GM12878 (cell line): Measurements from ENCODE around the gene SLC2A9. TPM values are rescaled to one million over a fixed set of nuclear protein-coding genes. Genes with fewer than 3 reads are reported as not detected.
A peak's percentile ranks its signal among the peaks of the same experiment; 100 is the strongest.

ENCODE experiments used
- ASH2L ChIP-seq: fragments of 300-600, 200-600 bp; sonication (generic); IDR thresholded peaks from 2 replicates; pipeline ENCODE4 v1.6.1; 2017; ENCODE audit warnings: low read depth, mild to moderate bottlenecking, borderline replicate concordance
- BACH1 ChIP-seq: fragments of 450-650 bp; IDR thresholded peaks from 2 replicates; pipeline ENCODE4 v1.6.1; 2017; ENCODE audit warnings: mild to moderate bottlenecking, borderline replicate concordance
- BRCA1 ChIP-seq: IDR thresholded peaks from 2 replicates; pipeline ENCODE4 v1.6.1; 2011; ENCODE audit warnings: low read depth, low read length, improper control_type of control experiment
- CREM ChIP-seq: IDR thresholded peaks from 2 replicates; pipeline ENCODE4 v1.6.1; 2014; ENCODE audit warnings: antibody characterized with exemption, low read depth
- EP300 ChIP-seq, 2 experiments: fragments of 150-350 bp in 1 of 2; IDR thresholded peaks; 2 replicates each; pipeline ENCODE4 v1.6.1; 2011 to 2012; ENCODE audit warnings: low read depth in 2 of 2, low read length in 2 of 2, borderline replicate concordance in 1 of 2, improper control_type of control experiment in 1 of 2, inconsistent platforms in 1 of 2; ENCODE audit not compliant: control insufficient read depth in 1 of 2
- IKZF2 ChIP-seq, 2 experiments: fragments of 450-650 bp; IDR thresholded peaks; 2 replicates each; pipeline ENCODE4 v1.6.1; 2017; ENCODE audit warnings: mild to moderate bottlenecking in 2 of 2, moderate library complexity in 2 of 2
- MEF2B ChIP-seq: fragments of 450-650 bp; IDR thresholded peaks from 2 replicates; pipeline ENCODE4 v1.6.1; 2018; ENCODE audit warnings: mild to moderate bottlenecking, moderate library complexity; ENCODE audit not compliant: partially characterized antibody, poor library complexity, severe bottlenecking
- MTA2 ChIP-seq: fragments of 450-650 bp; IDR thresholded peaks from 2 replicates; pipeline ENCODE4 v1.6.1; 2016; ENCODE audit warnings: low read depth, mild to moderate bottlenecking, moderate library complexity
- MYB ChIP-seq: fragments of 150-350 bp; IDR thresholded peaks from 2 replicates; pipeline ENCODE4 v1.6.1; 2014; ENCODE audit warnings: mild to moderate bottlenecking, low read depth, low read length, borderline replicate concordance
- MYC ChIP-seq: IDR thresholded peaks from 2 replicates; pipeline ENCODE4 v1.6.1; 2011; ENCODE audit warnings: mild to moderate bottlenecking, low read length, moderate library complexity, inconsistent platforms; ENCODE audit not compliant: insufficient read depth, insufficient replicate concordance, insufficient read length, severe bottlenecking
- NFYA ChIP-seq: IDR thresholded peaks from 2 replicates; pipeline ENCODE4 v1.6.1; 2011; ENCODE audit warnings: low read depth, mild to moderate bottlenecking, low read length, improper control_type of control experiment, borderline replicate concordance
- SMAD1 ChIP-seq: fragments of 450-650 bp; IDR thresholded peaks from 2 replicates; pipeline ENCODE4 v1.6.1; 2018; ENCODE audit warnings: mild to moderate bottlenecking, low read depth; ENCODE audit not compliant: partially characterized antibody
- SMARCA5 ChIP-seq: fragments of 450-650 bp; IDR thresholded peaks from 2 replicates; pipeline ENCODE4 v1.6.1; 2017; ENCODE audit warnings: mild to moderate bottlenecking
- SMC3 ChIP-seq: IDR thresholded peaks from 2 replicates; pipeline ENCODE4 v1.6.1; 2011; ENCODE audit warnings: low read length, improper control_type of control experiment, borderline replicate concordance
- SRF ChIP-seq, 2 experiments: IDR thresholded peaks; 2 replicates each; pipeline ENCODE4 v1.6.1; 2011; ENCODE audit warnings: low read depth in 2 of 2, low read length in 2 of 2, mild to moderate bottlenecking in 1 of 2, moderate library complexity in 1 of 2
- STAT3 ChIP-seq: IDR thresholded peaks from 2 replicates; pipeline ENCODE4 v1.6.1; 2011; ENCODE audit warnings: low read depth, low read length, improper control_type of control experiment
- YY1 ChIP-seq: IDR thresholded peaks from 2 replicates; pipeline ENCODE4 v1.6.1; 2011; ENCODE audit warnings: low read depth, mild to moderate bottlenecking, low read length
- ZNF217 ChIP-seq: fragments of 450-650 bp; IDR thresholded peaks from 2 replicates; pipeline ENCODE4 v1.6.1; 2017; ENCODE audit warnings: antibody characterized with exemption, mild to moderate bottlenecking
- ZNF592 ChIP-seq: fragments of 450-650 bp; IDR thresholded peaks from 2 replicates; pipeline ENCODE4 v1.6.1; 2017; ENCODE audit warnings: mild to moderate bottlenecking, moderate library complexity
- ZNF687 ChIP-seq: fragments of 450-650 bp; IDR thresholded peaks from 2 replicates; pipeline ENCODE4 v1.6.1; 2017; ENCODE audit warnings: mild to moderate bottlenecking, moderate library complexity
- polyA plus RNA-seq, 11 experiments: library from polyadenylated mRNA; depleted of rRNA in 4 of 11; unstranded in 6 of 11; stranded (reverse) in 5 of 11; fragments of >200 nt; fragmentation: Nextera tagmentation in 4 of 11; fragmentation: Illumina TruSeq in 1 of 11; extraction: Ambion mirVana in 4 of 11; extraction: Trizol in 1 of 11; gene quantifications; 1 replicate in 1 of 11; 2 replicates in 10 of 11; pipeline versions ENCODE4 v1.2.1 to v1.2.3, GENCODE V29; 2011 to 2016; ENCODE audit warnings: inconsistent platforms in 2 of 11, missing spikeins in 2 of 11, low read depth in 1 of 11
- total RNA-seq, 4 experiments: library from RNA; depleted of rRNA in 3 of 4; stranded (reverse); fragments of >200 nt in 3 of 4; fragmentation: Illumina TruSeq in 1 of 4; extraction: Trizol in 1 of 4; gene quantifications; 2 replicates each; pipeline versions ENCODE4 v1.2.1 to v1.2.3, GENCODE V29; 2013 to 2021

The SLC2A9 gene
- total and polyA plus RNA-seq, 10 of the 15 experiments (the other 5 are each of a cell fraction or from before 2014, with no cell fraction given) = 0.28 to 2.8 (median 1.2) TPM

DNA sequence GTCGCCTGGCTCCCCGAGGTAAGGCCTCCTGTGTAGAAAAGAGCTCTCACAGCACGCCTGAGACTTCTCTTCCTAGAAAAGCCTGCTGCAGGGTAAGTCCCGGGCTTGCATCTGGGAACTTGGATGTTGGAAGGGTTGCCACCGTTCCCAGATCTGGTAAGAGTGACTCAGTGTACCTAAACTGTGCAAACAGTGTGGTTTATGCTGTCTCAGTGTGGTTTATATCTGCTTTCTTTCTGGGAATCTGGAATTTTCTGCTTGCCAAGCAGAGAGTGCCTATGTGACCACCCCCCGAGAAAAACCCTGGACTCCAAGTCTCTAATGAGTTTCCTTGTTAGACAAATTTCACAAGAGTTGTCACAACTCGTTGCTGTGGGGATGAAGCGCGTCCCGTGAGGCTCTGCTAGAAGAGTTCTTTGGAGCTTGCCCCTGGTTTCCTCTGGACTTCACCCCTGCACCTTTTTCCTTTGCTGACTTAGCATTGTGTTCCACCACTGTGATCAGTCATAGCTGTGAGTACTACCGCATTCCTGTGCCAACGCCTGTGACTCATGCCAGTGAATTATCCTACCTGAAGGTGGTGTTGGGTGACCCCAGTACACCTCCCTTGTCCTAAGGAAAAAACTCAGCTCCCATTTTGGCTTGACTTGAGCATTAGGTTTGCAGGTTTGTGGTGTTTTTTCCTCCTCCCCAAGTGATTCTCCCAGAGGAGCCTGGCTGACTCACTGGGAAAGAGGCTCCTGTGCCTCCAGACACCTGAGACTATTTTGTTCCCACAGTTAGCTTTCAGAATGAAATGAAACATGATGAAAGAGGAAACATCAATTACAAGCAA lies 14.5 kb downstream of the SLC2A9 start (continued):
- peak; percentile 6 for TF ChIP-seq ZNF687
- no peak for TF ChIP-seq MYC
- no peak for TF ChIP-seq NFYA
- TF ChIP-seq MEF2B = peak; percentile 94
- TF ChIP-seq BRCA1 = no peak
- TF ChIP-seq BACH1 = no peak
- no peak for TF ChIP-seq MYB
- peak; percentile 2 for TF ChIP-seq SMAD1
- TF ChIP-seq SMARCA5 = no peak
- no peak for TF ChIP-seq ZNF217
- TF ChIP-seq ASH2L = no peak
- peak; percentile 7; the same call in 1 of the 2 replicates for TF ChIP-seq SMC3
- TF ChIP-seq SRF (IDR thresholded peaks at IDR 0.05; ENCODE audit: low read depth in 2 of 2, low read length in 2 of 2) = 0 out of 4 replicates have a peak, but pooled peaks of 1 of the 2 experiments have one; percentile 6
- peak; percentile 40; the same call in 1 of the 2 replicates for TF ChIP-seq YY1
- TF ChIP-seq STAT3 = no peak
- TF ChIP-seq CREM = peak; percentile 16; the same call in 1 of the 2 replicates
- TF ChIP-seq ZNF592 = no peak
- TF ChIP-seq MTA2 = no peak; the same call in 1 of the 2 replicates
- TF ChIP-seq IKZF2 (IDR thresholded peaks at IDR 0.05) = peak; percentile 93 to 94
- TF ChIP-seq EP300 (IDR thresholded peaks at IDR 0.05; ENCODE audit: borderline replicate concordance in 1 of 2, control insufficient read depth in 1 of 2, low read depth in 2 of 2, low read length in 2 of 2) = 0 out of 4 replicates have a peak, but pooled peaks of 1 of the 2 experiments have one; percentile 35
